K562 (cell line): ENCODE measurements around the gene ITM2A. TPM values are rescaled to one million over a fixed set of nuclear protein-coding genes. Genes with fewer than 3 reads are reported as not detected.

Experiments
- ATAC-seq: fragments of 200-7000 bp; cut with Tn5 transposase; 3 replicates; pipeline ENCODE4 v1.9.1; 2020; ENCODE audit warnings: moderate library complexity
- BruUV-seq: library from RNA; stranded (reverse); fragments of 400-500 nt; replicated peaks from 2 replicates; lab custom pipeline; 2021; lab: Mats Ljungman, UMichigan
- CTCF ChIA-PET: fragments of 300-600 bp; formaldehyde crosslinking; extraction: SDS; loops from one replicate; lab custom pipeline; 2021; ENCODE audit warnings: low intra/inter-chr PET ratio; lab: Yijun Ruan, JAX
- POLR2A ChIA-PET: fragments of 300-600, 350-650 bp; sonication (Branson Sonifier 250); formaldehyde crosslinking; extraction: SDS; loops from one replicate; lab custom pipeline; 2021; ENCODE audit warnings: antibody characterized with exemption, inconsistent platforms; lab: Yijun Ruan, JAX
- DNase-seq, 4 experiments: peaks; one replicate each; pipeline versions ENCODE4 v3.0.0 to v3.0.0-alpha.2; 2011 to 2018; ENCODE audit warnings: low spot score in 3 of 4, mixed read lengths in 3 of 4; ENCODE audit errors: extremely low read depth in 1 of 4
- FAIRE-seq: peaks from 2 replicates; lab custom pipeline; 2011; peaks lifted over from hg19 to GRCh38; lab: Jason Lieb, UNC
- H2AFZ ChIP-seq: 2 replicates; pipeline ENCODE4 v1.6.0; 2011; ENCODE audit warnings: low read depth, low read length, control low read depth, inconsistent platforms
- H3K27ac ChIP-seq: fragments of 200-600 bp; 3 replicates; pipeline ENCODE4 v1.8.0; 2011; ENCODE audit warnings: low read depth, mild to moderate bottlenecking, control low read depth, inconsistent platforms, low read length, moderate library complexity, mixed read lengths; ENCODE audit errors: extremely low read depth
- H3K27me3 ChIP-seq, 2 experiments: fragments of 300-600 bp in 1 of 2; 2 replicates in 1 of 2; 3 replicates in 1 of 2; pipeline versions ENCODE4 v1.6.0 to v1.8.0; 2011; ENCODE audit warnings: inconsistent platforms in 2 of 2, low read length in 2 of 2, mild to moderate bottlenecking in 1 of 2, mixed read lengths in 1 of 2, moderate library complexity in 1 of 2; ENCODE audit not compliant: control insufficient read depth in 2 of 2, insufficient read depth in 2 of 2
- H3K36me3 ChIP-seq: fragments of 300-600 bp; 3 replicates; pipeline ENCODE4 v1.8.0; 2011; ENCODE audit warnings: mild to moderate bottlenecking, low read length, inconsistent platforms; ENCODE audit not compliant: control insufficient read depth, insufficient read depth
- H3K4me1 ChIP-seq, 2 experiments: fragments of 200-600 bp in 1 of 2; replicated peaks in 1 of 2; 2 replicates in 1 of 2; 3 replicates in 1 of 2; pipeline versions ENCODE4 v1.5.1 to v1.8.0; 2011; ENCODE audit warnings: inconsistent platforms in 2 of 2, low read length in 2 of 2, mild to moderate bottlenecking in 1 of 2, mixed read lengths in 1 of 2, moderate library complexity in 1 of 2; ENCODE audit not compliant: control insufficient read depth in 2 of 2, insufficient read depth in 2 of 2
- H3K4me2 ChIP-seq: 2 replicates; pipeline ENCODE4 v1.6.1; 2011; ENCODE audit warnings: low read length, control low read depth, inconsistent platforms, mixed read lengths; ENCODE audit not compliant: insufficient read depth
- H3K4me3 ChIP-seq: fragments of 200-600 bp; sonication (generic), shearing (Covaris generic); 2 replicates; pipeline ENCODE4 v1.5.1; 2016; ENCODE audit warnings: control low read depth, inconsistent platforms
- H3K79me2 ChIP-seq: fragments of 200-600 bp; 3 replicates; pipeline ENCODE4 v1.8.0; 2011; ENCODE audit warnings: low read length, inconsistent platforms; ENCODE audit not compliant: control insufficient read depth, insufficient read depth
- H3K9ac ChIP-seq, 2 experiments: 2 replicates each; pipeline versions ENCODE4 v1.6.0 to v1.6.1; 2011; ENCODE audit warnings: low read depth in 2 of 2, low read length in 2 of 2, control low read depth in 1 of 2, inconsistent platforms in 1 of 2, mild to moderate bottlenecking in 1 of 2, mixed read lengths in 1 of 2; ENCODE audit not compliant: insufficient read depth in 1 of 2
- H3K9me1 ChIP-seq: one replicate; pipeline ENCODE4 v1.6.0; 2011; ENCODE audit warnings: inconsistent platforms, mild to moderate bottlenecking, low read length, moderate library complexity; ENCODE audit not compliant: control insufficient read depth, insufficient read depth
- H3K9me3 ChIP-seq: replicated peaks from 2 replicates; pipeline ENCODE4 v1.5.1; 2011; ENCODE audit warnings: low read depth, low read length, inconsistent platforms; ENCODE audit not compliant: control insufficient read depth, insufficient read depth
- H4K20me1 ChIP-seq: replicated peaks from 2 replicates; pipeline ENCODE4 v1.6.1; 2011; ENCODE audit warnings: low read length, inconsistent platforms, mixed read lengths; ENCODE audit not compliant: control insufficient read depth, insufficient read depth
- BRD9 ChIP-seq: fragments of 450-650 bp; IDR thresholded peaks from 2 replicates; pipeline ENCODE4 v1.6.1; 2018; ENCODE audit warnings: low read depth; ENCODE audit not compliant: partially characterized antibody
- DIDO1 ChIP-seq: fragments of 450-650 bp; IDR thresholded peaks from 2 replicates; pipeline ENCODE4 v1.6.1; 2016; ENCODE audit warnings: low read depth, missing biosample characterization, missing genetic modification characterization
- MAFK ChIP-seq: IDR thresholded peaks from 2 replicates; pipeline ENCODE4 v1.6.1; 2011; ENCODE audit warnings: low read length, improper control_type of control experiment
- MTA2 ChIP-seq: fragments of 450-650 bp; IDR thresholded peaks from 2 replicates; pipeline ENCODE4 v1.6.1; 2016; ENCODE audit warnings: low read depth
- STAT5A ChIP-seq: IDR thresholded peaks from 2 replicates; pipeline ENCODE4 v1.6.1; 2012; ENCODE audit warnings: low read length, inconsistent platforms, borderline replicate concordance
- TAL1 ChIP-seq: fragments of 450-650 bp; IDR thresholded peaks from 2 replicates; pipeline ENCODE4 v1.6.1; 2016; ENCODE audit warnings: mild to moderate bottlenecking
- ZBTB7A ChIP-seq: IDR thresholded peaks from 2 replicates; pipeline ENCODE4 v1.6.1; 2011; ENCODE audit warnings: low read depth, mild to moderate bottlenecking, low read length, moderate library complexity, borderline replicate concordance; ENCODE audit not compliant: control insufficient read depth
- ZNF23 ChIP-seq: fragments of 250-450 bp; sonication (Bioruptor Pico); IDR thresholded peaks from 2 replicates; pipeline ENCODE4 v1.4.0; 2020; ENCODE audit warnings: mild to moderate bottlenecking
- ZNF507 ChIP-seq: conservative IDR thresholded peaks from 2 replicates; pipeline ENCODE4 v1.6.1; 2017; ENCODE audit warnings: missing genetic modification characterization, missing compliant biosample characterization
- WGBS: fragments of 100-300 bp; shearing (Covaris generic); methylation state at CpG from one replicate; pipeline ENCODE4 v1.1.6; 2016; ENCODE audit warnings: low coverage, mixed read lengths; ENCODE audit not compliant: insufficient coverage; ENCODE audit errors: missing lambda C conversion rate; 5-methylcytosine and 5-hydroxymethylcytosine counted together
- in situ Hi-C: fragments of 300-500 bp; cut with MboI; formaldehyde crosslinking; loops from 4 replicates; pipeline ENCODE4 v1.15.0; 2018; ENCODE audit warnings: inconsistent platforms, mixed read lengths
- intact Hi-C: fragments of 100-400 bp; cut with micrococcal nuclease; formaldehyde crosslinking; loops from 2 replicates; pipeline ENCODE4 v1.14.2; 2022
- polyA plus RNA-seq, 8 experiments: library from polyadenylated mRNA; depleted of rRNA in 4 of 8; stranded (reverse) in 5 of 8; unstranded in 3 of 8; fragments of >200 nt; fragmentation: Nextera tagmentation in 2 of 8; fragmentation: Illumina TruSeq in 1 of 8; extraction: Ambion mirVana in 2 of 8; extraction: Trizol in 1 of 8; gene quantifications; 2 replicates each; pipeline versions ENCODE4 v1.2.1 to v1.2.3, GENCODE V29; 2011 to 2014; ENCODE audit warnings: inconsistent platforms in 1 of 8, missing spikeins in 1 of 8
- total RNA-seq, 7 experiments: library from RNA; depleted of rRNA in 6 of 7; stranded (reverse); fragments of >200 nt in 6 of 7; fragmentation: Illumina TruSeq in 2 of 7; extraction: Trizol in 2 of 7; gene quantifications; 2 replicates each; pipeline versions ENCODE4 v1.2.1 to v1.2.3, GENCODE V29; 2011 to 2021; ENCODE audit warnings: low replicate concordance in 1 of 7
- TF ChIP-seq, protein P1 (sequence below): sonication (generic); formaldehyde crosslinking; IDR thresholded peaks from 2 replicates; pipeline ENCODE4 v1.8.0; 2022; ENCODE audit warnings: mild to moderate bottlenecking, low read depth, missing genetic modification reagents
- TF ChIP-seq, protein P2 (sequence below): fragments of 250-450 bp; sonication (Bioruptor Pico); IDR thresholded peaks from 2 replicates; pipeline ENCODE4 v1.5.0; 2020; ENCODE audit warnings: mild to moderate bottlenecking
- TF ChIP-seq, protein P3 (sequence below), 3 experiments: fragments of 200-800 bp in 1 of 3; sonication (Bioruptor generic) in 1 of 3; sonication (generic) in 1 of 3; formaldehyde crosslinking in 1 of 3; IDR thresholded peaks; 2 replicates each; pipeline versions ENCODE4 v1.6.1 to v1.8.0; 2016 to 2022; ENCODE audit warnings: mild to moderate bottlenecking in 2 of 3, missing compliant biosample characterization in 2 of 3, missing genetic modification characterization in 2 of 3, missing genetic modification reagents in 1 of 3

ITM2A gene
- total and polyA plus RNA-seq, 9 of the 15 experiments (the other 6 are each of a cell fraction or from before 2014, with no cell fraction given) = 29.4 to 117 (median 57.4) TPM

DNA sequence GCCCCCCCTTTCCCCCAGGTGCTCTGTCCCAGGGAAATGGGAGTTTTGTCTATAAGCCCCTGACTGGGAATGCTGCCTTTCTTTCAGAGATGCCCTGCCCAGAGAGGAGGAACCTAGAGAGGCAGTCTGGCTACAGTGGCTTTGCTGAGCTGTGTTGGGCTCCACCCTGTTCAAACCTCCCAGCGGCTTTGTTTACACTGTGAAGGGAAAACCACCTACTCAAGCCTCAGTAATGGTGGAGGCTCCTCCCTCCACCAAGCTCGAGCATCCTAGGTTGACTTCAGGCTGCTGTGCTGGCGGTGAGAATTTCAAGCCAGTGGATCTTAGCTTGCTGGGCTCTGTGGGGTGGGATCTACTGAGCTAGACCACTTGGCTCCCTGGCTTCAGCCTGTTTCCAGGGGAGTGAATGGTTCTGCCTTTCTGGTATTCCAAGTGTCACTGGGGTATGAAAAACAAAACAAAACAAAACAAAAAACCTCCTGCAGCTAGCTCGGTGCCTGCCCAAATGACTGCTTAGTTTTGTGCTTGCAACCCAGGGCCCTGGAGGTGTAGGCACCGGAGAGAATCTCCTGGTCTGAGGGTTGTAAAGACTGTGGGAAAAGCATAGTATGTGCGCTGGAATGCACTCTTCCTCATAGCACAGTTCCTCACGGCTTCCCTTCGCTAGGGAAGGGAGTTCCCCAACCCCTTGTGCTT is 41.7 kb downstream of the ITM2A start:
- POLR2A ChIA-PET = interaction anchor here (1.1 kb wide), 1 partner anchor 43 kb away, joined by 3 read pairs; no protein-coding TSS in a partner anchor
- BruUV-seq = no TSS peak
- TF ChIP-seq TAL1 = no peak
- TF ChIP-seq ZNF23 (CRISPR knock-in tag) = no peak
- no peak for TF ChIP-seq BRD9
- TF ChIP-seq MAFK = no peak
- TF ChIP-seq, protein P1, sequence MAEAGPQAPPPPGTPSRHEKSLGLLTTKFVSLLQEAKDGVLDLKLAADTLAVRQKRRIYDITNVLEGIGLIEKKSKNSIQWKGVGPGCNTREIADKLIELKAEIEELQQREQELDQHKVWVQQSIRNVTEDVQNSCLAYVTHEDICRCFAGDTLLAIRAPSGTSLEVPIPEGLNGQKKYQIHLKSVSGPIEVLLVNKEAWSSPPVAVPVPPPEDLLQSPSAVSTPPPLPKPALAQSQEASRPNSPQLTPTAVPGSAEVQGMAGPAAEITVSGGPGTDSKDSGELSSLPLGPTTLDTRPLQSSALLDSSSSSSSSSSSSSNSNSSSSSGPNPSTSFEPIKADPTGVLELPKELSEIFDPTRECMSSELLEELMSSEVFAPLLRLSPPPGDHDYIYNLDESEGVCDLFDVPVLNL (CRISPR knock-in tag) = no peak
- TF ChIP-seq, protein P2, sequence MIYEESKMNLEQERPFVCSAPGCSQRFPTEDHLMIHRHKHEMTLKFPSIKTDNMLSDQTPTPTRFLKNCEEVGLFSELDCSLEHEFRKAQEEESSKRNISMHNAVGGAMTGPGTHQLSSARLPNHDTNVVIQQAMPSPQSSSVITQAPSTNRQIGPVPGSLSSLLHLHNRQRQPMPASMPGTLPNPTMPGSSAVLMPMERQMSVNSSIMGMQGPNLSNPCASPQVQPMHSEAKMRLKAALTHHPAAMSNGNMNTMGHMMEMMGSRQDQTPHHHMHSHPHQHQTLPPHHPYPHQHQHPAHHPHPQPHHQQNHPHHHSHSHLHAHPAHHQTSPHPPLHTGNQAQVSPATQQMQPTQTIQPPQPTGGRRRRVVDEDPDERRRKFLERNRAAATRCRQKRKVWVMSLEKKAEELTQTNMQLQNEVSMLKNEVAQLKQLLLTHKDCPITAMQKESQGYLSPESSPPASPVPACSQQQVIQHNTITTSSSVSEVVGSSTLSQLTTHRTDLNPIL (CRISPR knock-in tag) = no peak
- TF ChIP-seq, protein P3, sequence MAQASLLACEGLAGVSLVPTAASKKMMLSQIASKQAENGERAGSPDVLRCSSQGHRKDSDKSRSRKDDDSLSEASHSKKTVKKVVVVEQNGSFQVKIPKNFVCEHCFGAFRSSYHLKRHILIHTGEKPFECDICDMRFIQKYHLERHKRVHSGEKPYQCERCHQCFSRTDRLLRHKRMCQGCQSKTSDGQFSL (CRISPR knock-in tag; IDR thresholded peaks at IDR 0.05) = no peak
- TF ChIP-seq, protein P3 (tag; IDR thresholded peaks at IDR 0.05) = no peak
- TF ChIP-seq MTA2 = no peak
- no peak for TF ChIP-seq ZNF507 (tag)
- TF ChIP-seq ZBTB7A = no peak
- no peak for TF ChIP-seq DIDO1 (tag)
- no peak for TF ChIP-seq STAT5A

More for the DNA sequence above, 41.7 kb downstream of the ITM2A start:
- Histone ChIP-seq H3K9me3 (no peaks in the 10 kb centered on the region), H3K79me2 (no peaks in the 10 kb centered on the region), H3K9ac (no peak overlapping the region), H3K4me2 (no peak overlapping the region), H4K20me1 (no peaks in the 10 kb centered on the region), H3K36me3 (no peaks in the 10 kb centered on the region), H2AFZ (peak overlapping the region; percentile 51; the same call in 1 of the 2 replicates), H3K4me3 (no peak overlapping the region), H3K27me3 (no peaks in the 10 kb centered on the region), H3K4me1 (no peaks in the 10 kb centered on the region), H3K27ac (no peak overlapping the region), H3K9me1 (no peaks in the 10 kb centered on the region)
- no peak for FAIRE-seq
- ATAC-seq = peak; percentile 76; the same call in 2 of the 3 replicates
- WGBS = 0% methylated on average over 5 of the region's 8 CpGs
- intact Hi-C loops = no loop called here
- DNase-seq = peak in 1 of 4 experiments; percentile 35
- CTCF ChIA-PET = no interaction called here
- in situ Hi-C loops = no loop called here
